Neural cell (in vitro differentiated cells): ENCODE measurements around the gene WNT3A. TPM values are rescaled to one million over a fixed set of nuclear protein-coding genes. Genes with fewer than 3 reads are reported as not detected.

Source experiments
- H2AFZ ChIP-seq: fragments of 200-600, 300-800 bp; sonication (generic), shearing (Covaris generic); 2 replicates; pipeline ENCODE4 v1.6.0; 2014; ENCODE audit warnings: low read depth, mild to moderate bottlenecking, antibody characterized with exemption, low read length, moderate library complexity
- H3F3A ChIP-seq: fragments of 200-600 bp; shearing (Covaris generic); 2 replicates; pipeline ENCODE4 v1.6.1; 2016; ENCODE audit warnings: mild to moderate bottlenecking, moderate library complexity, mixed read lengths, antibody characterized with exemption, low read length; ENCODE audit not compliant: insufficient read depth, poor library complexity, severe bottlenecking
- H3K27ac ChIP-seq: fragments of 200-600, 300-800 bp; sonication (generic), shearing (Covaris generic); 2 replicates; pipeline ENCODE4 v1.5.1; 2014; ENCODE audit warnings: mild to moderate bottlenecking, low read length, moderate library complexity
- H3K27me3 ChIP-seq: fragments of 300-800, 200-600 bp; sonication (generic), shearing (Covaris generic); 2 replicates; pipeline ENCODE4 v1.6.0; 2014; ENCODE audit warnings: mild to moderate bottlenecking, low read depth, low read length, moderate library complexity; ENCODE audit not compliant: insufficient read depth
- H3K36me3 ChIP-seq: fragments of 300-800, 200-600 bp; sonication (generic), shearing (Covaris generic); 2 replicates; pipeline ENCODE4 v1.5.1; 2014; ENCODE audit warnings: mild to moderate bottlenecking, antibody characterized with exemption, low read length, moderate library complexity; ENCODE audit not compliant: insufficient read depth
- H3K4me2 ChIP-seq: fragments of 300-800, 200-600 bp; sonication (generic), shearing (Covaris generic); 2 replicates; pipeline ENCODE4 v1.6.0; 2014; ENCODE audit warnings: mild to moderate bottlenecking, low read length
- H3K4me3 ChIP-seq: fragments of 300-800, 200-600 bp; sonication (generic), shearing (Covaris generic); 2 replicates; pipeline ENCODE4 v1.5.1; 2014; ENCODE audit warnings: mild to moderate bottlenecking, low read length, moderate library complexity
- H3K79me2 ChIP-seq: fragments of 200-600 bp; shearing (Covaris generic); replicated peaks from 2 replicates; pipeline ENCODE4 v1.6.0; 2014; ENCODE audit warnings: mild to moderate bottlenecking, low read length, moderate library complexity; ENCODE audit not compliant: insufficient read depth
- H3K9ac ChIP-seq: fragments of 300-800, 200-600 bp; sonication (generic), shearing (Covaris generic); 2 replicates; pipeline ENCODE4 v1.6.1; 2016; ENCODE audit warnings: mild to moderate bottlenecking, low read length, mixed read lengths
- H3K9me2 ChIP-seq: fragments of 200-600 bp; shearing (Covaris generic); 2 replicates; pipeline ENCODE4 v1.6.1; 2016; ENCODE audit warnings: mild to moderate bottlenecking, low read length, mixed read lengths; ENCODE audit not compliant: insufficient read depth
- H3K9me3 ChIP-seq: fragments of 200-600, 300-800 bp; sonication (generic), shearing (Covaris generic); 2 replicates; pipeline ENCODE4 v1.6.1; 2016; ENCODE audit warnings: mild to moderate bottlenecking, mixed run types, low read length, moderate library complexity, mixed read lengths
- H4K20me1 ChIP-seq: fragments of 200-600 bp; shearing (Covaris generic); 2 replicates; pipeline ENCODE4 v1.6.1; 2016; ENCODE audit warnings: mild to moderate bottlenecking, mixed run types; ENCODE audit not compliant: insufficient read depth
- EP300 ChIP-seq: fragments of 450-650 bp; conservative IDR thresholded peaks from 2 replicates; pipeline ENCODE4 v1.6.1; 2014; ENCODE audit warnings: antibody characterized with exemption, mild to moderate bottlenecking, moderate library complexity; ENCODE audit not compliant: poor library complexity, severe bottlenecking
- EZH2 ChIP-seq: fragments of 200-600, 300-800 bp; shearing (Covaris generic), sonication (generic); IDR thresholded peaks from 2 replicates; pipeline ENCODE4 v1.6.1; 2014; ENCODE audit warnings: antibody characterized with exemption, low read length, borderline replicate concordance, mild to moderate bottlenecking; ENCODE audit not compliant: insufficient read depth, poor library complexity, severe bottlenecking
- MXI1 ChIP-seq: fragments of 450-650 bp; conservative IDR thresholded peaks from 2 replicates; pipeline ENCODE4 v1.6.1; 2014; ENCODE audit warnings: antibody characterized with exemption, mild to moderate bottlenecking; ENCODE audit not compliant: poor library complexity, severe bottlenecking
- POLR2AphosphoS5 ChIP-seq: IDR thresholded peaks from 2 replicates; pipeline ENCODE4 v1.6.1; 2012
- RAD21 ChIP-seq: fragments of 450-650 bp; conservative IDR thresholded peaks from 2 replicates; pipeline ENCODE4 v1.6.1; 2014; ENCODE audit warnings: antibody characterized with exemption, mild to moderate bottlenecking, moderate library complexity
- SMC3 ChIP-seq: fragments of 450-650 bp; conservative IDR thresholded peaks from 2 replicates; pipeline ENCODE4 v1.6.1; 2014; ENCODE audit warnings: antibody characterized with exemption, mild to moderate bottlenecking, moderate library complexity; ENCODE audit not compliant: poor library complexity
- TAF1 ChIP-seq: IDR thresholded peaks from 2 replicates; pipeline ENCODE4 v1.6.1; 2012; ENCODE audit warnings: low read depth
- polyA plus RNA-seq: library from polyadenylated mRNA; depleted of rRNA; stranded (reverse); fragments of >200 nt; gene quantifications from 2 replicates; pipeline ENCODE4 v1.2.3, GENCODE V29; 2014
- TF ChIP-seq, protein P1 (sequence below): fragments of 450-650 bp; IDR thresholded peaks from 2 replicates; pipeline ENCODE4 v1.5.1; 2014; ENCODE audit warnings: antibody characterized with exemption, mild to moderate bottlenecking, moderate library complexity; ENCODE audit not compliant: poor library complexity, severe bottlenecking
- TF ChIP-seq, protein P2 (sequence below): IDR thresholded peaks from 2 replicates; pipeline ENCODE4 v1.6.1; 2012; ENCODE audit warnings: borderline replicate concordance

Gene WNT3A
- polyA plus RNA-seq, 1 donor from 2014 or later = 0.14 TPM

DNA sequence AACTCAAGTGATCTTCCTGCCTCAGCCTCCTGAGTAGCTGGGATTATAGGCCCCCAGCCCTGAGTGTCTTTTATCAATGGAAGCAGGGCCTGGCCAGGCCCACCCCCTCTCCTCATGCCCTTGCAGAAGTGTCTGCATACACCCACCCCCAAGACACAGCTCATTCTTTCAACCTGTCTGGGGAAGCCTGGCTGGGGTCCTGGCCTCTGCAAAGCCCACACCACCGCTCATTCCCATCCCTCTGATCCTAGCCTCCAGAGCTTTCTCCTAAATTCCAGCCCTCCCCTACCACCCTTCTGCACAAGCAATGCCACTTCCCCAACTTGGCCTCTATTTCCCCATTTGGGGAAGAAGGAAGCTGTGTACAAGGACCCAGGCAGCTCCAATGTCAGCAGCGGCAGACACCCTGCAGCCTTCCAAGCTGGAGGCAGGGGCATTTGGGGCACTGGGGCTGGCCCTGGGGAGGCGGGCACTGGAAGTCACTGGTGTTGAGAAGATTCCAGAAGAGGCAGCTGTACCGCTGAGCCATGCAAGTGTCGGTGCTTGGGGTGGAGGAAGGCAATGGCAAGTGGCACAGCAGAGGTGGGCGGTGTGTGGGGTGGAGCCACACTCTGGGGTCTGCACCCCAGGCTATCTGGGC, 42.0 kb downstream of the WNT3A start:
- Histone ChIP-seq H3K9ac (no peak overlapping the region), H3K79me2 (no peaks in the 10 kb centered on the region), H3K9me2 (no peaks in the 10 kb centered on the region), H3K27me3 (no peaks in the 10 kb centered on the region), H3K4me3 (no peak overlapping the region), H2AFZ (no peak overlapping the region), H3K4me2 (no peak overlapping the region), H3K9me3 (no peaks in the 10 kb centered on the region), H3K27ac (no peak overlapping the region), H3K36me3 (no peaks in the 10 kb centered on the region), H3F3A (no peaks in the 10 kb centered on the region), H4K20me1 (no peaks in the 10 kb centered on the region)
- TF ChIP-seq RAD21 (no peak), TAF1 (no peak), EP300 (no peak), SMC3 (no peak), POLR2AphosphoS5 (no peak), MXI1 (no peak), EZH2 (no peak)
- TF ChIP-seq, protein P1, sequence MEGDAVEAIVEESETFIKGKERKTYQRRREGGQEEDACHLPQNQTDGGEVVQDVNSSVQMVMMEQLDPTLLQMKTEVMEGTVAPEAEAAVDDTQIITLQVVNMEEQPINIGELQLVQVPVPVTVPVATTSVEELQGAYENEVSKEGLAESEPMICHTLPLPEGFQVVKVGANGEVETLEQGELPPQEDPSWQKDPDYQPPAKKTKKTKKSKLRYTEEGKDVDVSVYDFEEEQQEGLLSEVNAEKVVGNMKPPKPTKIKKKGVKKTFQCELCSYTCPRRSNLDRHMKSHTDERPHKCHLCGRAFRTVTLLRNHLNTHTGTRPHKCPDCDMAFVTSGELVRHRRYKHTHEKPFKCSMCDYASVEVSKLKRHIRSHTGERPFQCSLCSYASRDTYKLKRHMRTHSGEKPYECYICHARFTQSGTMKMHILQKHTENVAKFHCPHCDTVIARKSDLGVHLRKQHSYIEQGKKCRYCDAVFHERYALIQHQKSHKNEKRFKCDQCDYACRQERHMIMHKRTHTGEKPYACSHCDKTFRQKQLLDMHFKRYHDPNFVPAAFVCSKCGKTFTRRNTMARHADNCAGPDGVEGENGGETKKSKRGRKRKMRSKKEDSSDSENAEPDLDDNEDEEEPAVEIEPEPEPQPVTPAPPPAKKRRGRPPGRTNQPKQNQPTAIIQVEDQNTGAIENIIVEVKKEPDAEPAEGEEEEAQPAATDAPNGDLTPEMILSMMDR = no peak
- TF ChIP-seq, protein P2, sequence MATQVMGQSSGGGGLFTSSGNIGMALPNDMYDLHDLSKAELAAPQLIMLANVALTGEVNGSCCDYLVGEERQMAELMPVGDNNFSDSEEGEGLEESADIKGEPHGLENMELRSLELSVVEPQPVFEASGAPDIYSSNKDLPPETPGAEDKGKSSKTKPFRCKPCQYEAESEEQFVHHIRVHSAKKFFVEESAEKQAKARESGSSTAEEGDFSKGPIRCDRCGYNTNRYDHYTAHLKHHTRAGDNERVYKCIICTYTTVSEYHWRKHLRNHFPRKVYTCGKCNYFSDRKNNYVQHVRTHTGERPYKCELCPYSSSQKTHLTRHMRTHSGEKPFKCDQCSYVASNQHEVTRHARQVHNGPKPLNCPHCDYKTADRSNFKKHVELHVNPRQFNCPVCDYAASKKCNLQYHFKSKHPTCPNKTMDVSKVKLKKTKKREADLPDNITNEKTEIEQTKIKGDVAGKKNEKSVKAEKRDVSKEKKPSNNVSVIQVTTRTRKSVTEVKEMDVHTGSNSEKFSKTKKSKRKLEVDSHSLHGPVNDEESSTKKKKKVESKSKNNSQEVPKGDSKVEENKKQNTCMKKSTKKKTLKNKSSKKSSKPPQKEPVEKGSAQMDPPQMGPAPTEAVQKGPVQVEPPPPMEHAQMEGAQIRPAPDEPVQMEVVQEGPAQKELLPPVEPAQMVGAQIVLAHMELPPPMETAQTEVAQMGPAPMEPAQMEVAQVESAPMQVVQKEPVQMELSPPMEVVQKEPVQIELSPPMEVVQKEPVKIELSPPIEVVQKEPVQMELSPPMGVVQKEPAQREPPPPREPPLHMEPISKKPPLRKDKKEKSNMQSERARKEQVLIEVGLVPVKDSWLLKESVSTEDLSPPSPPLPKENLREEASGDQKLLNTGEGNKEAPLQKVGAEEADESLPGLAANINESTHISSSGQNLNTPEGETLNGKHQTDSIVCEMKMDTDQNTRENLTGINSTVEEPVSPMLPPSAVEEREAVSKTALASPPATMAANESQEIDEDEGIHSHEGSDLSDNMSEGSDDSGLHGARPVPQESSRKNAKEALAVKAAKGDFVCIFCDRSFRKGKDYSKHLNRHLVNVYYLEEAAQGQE = no peak

DNA sequence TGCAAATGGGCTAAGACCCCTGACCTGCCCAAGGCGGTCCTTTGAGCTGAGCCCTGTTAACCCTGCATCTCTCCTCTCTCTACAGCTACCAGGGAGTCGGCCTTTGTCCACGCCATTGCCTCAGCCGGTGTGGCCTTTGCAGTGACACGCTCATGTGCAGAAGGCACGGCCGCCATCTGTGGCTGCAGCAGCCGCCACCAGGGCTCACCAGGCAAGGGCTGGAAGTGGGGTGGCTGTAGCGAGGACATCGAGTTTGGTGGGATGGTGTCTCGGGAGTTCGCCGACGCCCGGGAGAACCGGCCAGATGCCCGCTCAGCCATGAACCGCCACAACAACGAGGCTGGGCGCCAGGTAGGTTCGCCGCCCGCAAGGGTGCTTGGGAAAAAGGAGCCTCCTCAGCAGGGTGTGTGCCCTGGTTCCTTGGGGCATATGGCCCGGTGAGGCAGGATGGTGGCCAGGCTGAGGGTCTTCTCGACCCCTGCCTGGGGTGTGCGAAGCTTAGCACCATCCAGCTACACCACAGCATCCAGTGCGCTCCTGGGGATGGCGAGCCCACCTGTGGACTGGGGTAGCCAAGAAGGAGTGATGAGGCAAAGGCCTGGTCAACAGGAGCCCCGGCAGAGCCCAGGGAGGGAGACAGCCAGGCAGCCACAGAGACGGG, 43.9 kb downstream of the WNT3A start:
- Histone ChIP-seq H3K4me2 (no peak overlapping the region), H3K9me2 (no peaks in the 10 kb centered on the region), H3K36me3 (no peaks in the 10 kb centered on the region), H2AFZ (no peak overlapping the region), H3K4me3 (no peak overlapping the region), H3K27me3 (peaks cover 4% of the 10 kb centered on the region), H3K27ac (no peak overlapping the region), H3F3A (no peaks in the 10 kb centered on the region), H3K9ac (no peak overlapping the region), H3K79me2 (no peaks in the 10 kb centered on the region), H4K20me1 (no peaks in the 10 kb centered on the region), H3K9me3 (no peaks in the 10 kb centered on the region)
- no peak for TF ChIP-seq RAD21
- TF ChIP-seq, protein P1 = no peak
- TF ChIP-seq, protein P2 = no peak
- no peak for TF ChIP-seq MXI1
